ENCODE measurements around the gene CDK2AP2. TPM values are rescaled to one million over a fixed set of nuclear protein-coding genes. Genes with fewer than 3 reads are reported as not detected.
A peak's percentile ranks its signal among the peaks of the same experiment; 100 is the strongest.

Gene CDK2AP2
- total and polyA plus RNA-seq, 5 donors, result 31.5 to 65.2 (median 51.4) TPM

DNA sequence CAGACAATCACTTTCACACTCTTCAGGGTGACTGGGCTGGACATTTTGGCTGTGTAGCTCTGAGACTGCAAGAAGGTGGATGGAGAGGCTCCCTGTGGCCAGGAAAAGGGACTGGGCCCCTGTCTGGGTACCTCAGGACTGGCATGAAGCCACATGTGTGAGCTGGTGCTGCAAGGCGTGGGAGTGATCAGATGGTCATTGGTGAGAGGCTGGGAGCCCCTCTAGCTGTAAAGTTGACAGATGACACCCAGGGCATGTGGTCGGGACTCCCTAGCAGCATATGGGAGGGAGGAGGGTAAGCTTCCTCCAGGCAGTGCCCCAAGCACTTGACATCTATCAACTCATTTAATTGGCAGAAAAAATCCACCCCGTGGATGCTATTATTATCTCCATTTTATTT, 34.2 kb upstream of the CDK2AP2 start:
- H3K4me3 ChIP-seq (ENCODE audit: low read length), result no peak overlapping the region
- H3K4me1 ChIP-seq (ENCODE audit: control insufficient read depth, insufficient read depth, low read length), result peaks cover 7% of the 10 kb centered on the region
- H3K9me3 ChIP-seq (ENCODE audit: control insufficient read depth, low read length), result no peaks in the 10 kb centered on the region
- no peaks in the 10 kb centered on the region for H3K27me3 ChIP-seq (ENCODE audit: control insufficient read depth, insufficient read depth)
- intact Hi-C loops (cut with DNase I), result no loop called here
- ATAC-seq (no peak), DNase-seq (no peak)
- no peak overlapping the region for H3K27ac ChIP-seq (ENCODE audit: low read length)
- WGBS, result 54% methylated on average over 3 of the region's 3 CpGs

DNA sequence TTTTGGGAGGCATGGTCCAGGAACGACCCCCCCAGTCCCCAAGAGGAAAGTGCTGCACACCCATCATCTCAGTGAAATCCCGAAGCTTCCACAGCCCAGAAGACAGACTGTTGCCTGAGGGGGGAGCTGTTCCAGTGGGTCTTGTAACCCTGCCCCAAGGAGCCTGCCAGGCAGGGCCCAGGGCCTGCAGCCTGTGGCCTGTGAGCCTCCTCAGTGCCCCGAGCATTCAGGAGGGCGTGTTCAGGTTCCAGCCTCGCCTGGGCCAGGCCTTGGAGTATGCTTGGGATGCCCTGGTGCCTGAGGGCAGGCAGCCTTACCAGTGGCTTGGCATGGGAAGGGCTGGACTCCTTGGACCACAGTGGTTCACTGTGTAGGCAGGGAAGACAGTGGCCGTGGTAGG, 33.2 kb upstream of the CDK2AP2 start:
- DNase-seq, result no peak
- WGBS, result 90% methylated on average over 6 of the region's 6 CpGs
- Histone ChIP-seq H3K9me3 (ENCODE audit: control insufficient read depth, low read length) (no peaks in the 10 kb centered on the region), H3K27me3 (ENCODE audit: control insufficient read depth, insufficient read depth) (no peaks in the 10 kb centered on the region), H3K27ac (ENCODE audit: low read length) (no peak overlapping the region), H3K4me1 (ENCODE audit: control insufficient read depth, insufficient read depth, low read length) (peaks cover 7% of the 10 kb centered on the region), H3K4me3 (ENCODE audit: low read length) (no peak overlapping the region)
- intact Hi-C loops (cut with DNase I), result no loop called here
- no peak for ATAC-seq

DNA sequence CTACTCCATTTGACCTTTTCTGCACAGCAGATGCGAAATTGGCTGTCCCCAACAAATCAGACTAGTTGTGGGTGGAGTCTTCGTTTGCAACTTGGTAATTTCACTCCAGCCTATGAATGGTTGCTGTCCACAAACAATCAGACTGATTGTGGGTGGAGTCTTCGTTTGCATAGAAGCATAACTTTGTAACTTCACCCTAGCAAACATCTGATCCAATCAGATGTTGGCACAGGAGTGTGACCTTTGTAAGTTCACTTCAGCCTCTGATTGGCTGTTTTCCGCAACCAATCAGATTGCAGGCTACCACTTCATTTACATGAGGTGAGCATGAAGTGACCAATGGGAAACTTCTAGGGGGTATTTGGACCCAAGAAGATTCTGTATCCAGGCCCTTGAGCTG, 31.6 kb upstream of the CDK2AP2 start:
- H3K9me3 ChIP-seq (ENCODE audit: control insufficient read depth, low read length), result no peaks in the 10 kb centered on the region
- intact Hi-C loops (cut with DNase I), result no loop called here
- H3K27ac ChIP-seq (ENCODE audit: low read length), result no peak overlapping the region
- ATAC-seq (no peak), DNase-seq (no peak)
- no peaks in the 10 kb centered on the region for H3K4me1 ChIP-seq (ENCODE audit: control insufficient read depth, insufficient read depth, low read length)
- no peaks in the 10 kb centered on the region for H3K27me3 ChIP-seq (ENCODE audit: control insufficient read depth, insufficient read depth)
- no peak overlapping the region for H3K4me3 ChIP-seq (ENCODE audit: low read length)
- 89% methylated on average over 4 of the region's 4 CpGs for WGBS

DNA sequence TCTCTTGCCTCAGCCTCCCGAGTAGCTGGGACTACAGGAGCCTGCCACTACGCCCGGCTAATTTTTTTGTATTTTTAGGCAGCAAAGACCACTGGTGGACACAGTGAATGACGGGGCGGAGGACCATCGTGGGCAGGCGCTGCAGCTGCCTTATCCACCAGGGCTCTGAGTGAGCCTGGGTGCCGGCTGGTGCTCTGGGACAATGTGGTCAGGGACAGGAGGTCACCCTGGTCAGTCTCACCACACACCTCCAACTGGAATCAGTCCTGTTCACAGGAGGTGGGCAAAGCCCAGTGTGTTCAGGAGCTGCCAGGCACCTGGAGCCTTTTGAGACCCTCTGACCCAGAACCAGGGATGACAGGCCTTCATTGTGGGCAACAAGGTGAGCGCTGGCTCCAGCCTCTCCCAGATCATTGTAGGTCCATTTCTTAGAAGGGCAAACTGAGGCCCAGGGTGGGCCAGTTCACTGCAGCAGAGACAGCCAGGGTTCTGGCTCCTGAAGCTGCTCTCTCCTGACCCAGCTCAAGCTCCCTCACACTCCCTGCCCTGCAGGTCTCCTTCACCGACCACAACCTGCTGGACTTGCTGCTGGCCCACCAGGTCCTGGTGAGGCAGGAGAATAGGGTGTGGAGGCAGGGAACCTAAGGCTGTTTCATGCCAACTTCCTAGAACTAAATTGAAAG, 31.0 kb upstream of the CDK2AP2 start:
- H3K9me3 ChIP-seq (ENCODE audit: control insufficient read depth, low read length), result no peaks in the 10 kb centered on the region
- no peak overlapping the region for H3K27ac ChIP-seq (ENCODE audit: low read length)
- intact Hi-C loops (cut with DNase I), result no loop called here
- no peak overlapping the region for H3K4me3 ChIP-seq (ENCODE audit: low read length)
- ATAC-seq, result peak in 1 of 2 donors; percentile 9
- DNase-seq, result no peak
- no peaks in the 10 kb centered on the region for H3K27me3 ChIP-seq (ENCODE audit: control insufficient read depth, insufficient read depth)
- WGBS, result 87% methylated on average over 10 of the region's 10 CpGs
- no peaks in the 10 kb centered on the region for H3K4me1 ChIP-seq (ENCODE audit: control insufficient read depth, insufficient read depth, low read length)

DNA sequence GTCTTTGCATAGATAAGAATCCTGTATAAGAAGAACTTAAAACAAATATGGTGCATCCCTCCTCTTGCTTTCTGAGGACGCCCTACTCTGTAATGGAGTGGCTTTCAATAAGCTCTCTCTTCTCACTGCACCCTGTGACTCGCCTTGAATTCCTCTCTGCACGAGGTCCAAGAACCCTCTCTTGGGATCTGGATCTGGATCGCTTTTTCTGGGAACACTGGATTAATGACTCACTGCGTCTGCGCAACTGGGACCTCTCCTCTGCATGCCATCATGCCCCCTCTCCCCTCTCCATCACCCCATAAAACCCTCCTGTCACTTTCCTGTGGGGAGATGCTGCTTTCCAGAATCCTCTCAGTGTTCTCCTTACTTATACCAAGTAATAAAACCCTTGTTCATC, 30.3 kb upstream of the CDK2AP2 start:
- intact Hi-C loops (cut with DNase I), result no loop called here
- 70% methylated on average over 6 of the region's 6 CpGs for WGBS
- Histone ChIP-seq H3K4me1 (ENCODE audit: control insufficient read depth, insufficient read depth, low read length) (no peaks in the 10 kb centered on the region), H3K27ac (ENCODE audit: low read length) (no peak overlapping the region), H3K9me3 (ENCODE audit: control insufficient read depth, low read length) (peaks cover 2% of the 10 kb centered on the region), H3K27me3 (ENCODE audit: control insufficient read depth, insufficient read depth) (no peaks in the 10 kb centered on the region), H3K4me3 (ENCODE audit: low read length) (no peak overlapping the region)
- DNase-seq (no peak), ATAC-seq (peak in 1 of 2 donors; percentile 69)

DNA sequence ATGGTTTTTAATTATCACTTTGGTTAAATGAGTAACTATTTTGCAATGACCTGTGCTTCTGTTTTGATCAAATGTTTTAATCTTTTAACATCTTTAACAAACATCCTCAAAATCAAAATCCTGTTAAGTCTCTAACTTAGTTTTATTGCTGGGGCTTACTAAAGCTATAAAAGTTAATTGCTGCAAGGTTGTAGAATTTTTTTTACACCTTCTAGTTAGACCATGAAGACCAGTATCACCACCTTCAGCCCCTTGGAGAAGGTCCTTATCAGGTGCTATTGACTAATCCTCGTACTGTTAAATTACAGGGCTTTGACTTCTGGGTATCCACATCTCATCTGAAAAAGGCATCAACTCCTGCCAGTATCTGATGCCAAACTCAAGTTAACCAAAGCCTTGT, 27.6 kb upstream of the CDK2AP2 start:
- intact Hi-C loops (cut with DNase I), result no loop called here
- 67% methylated on average over 1 of the region's 1 CpG for WGBS
- Histone ChIP-seq H3K27ac (ENCODE audit: low read length) (no peak overlapping the region), H3K27me3 (ENCODE audit: control insufficient read depth, insufficient read depth) (no peaks in the 10 kb centered on the region), H3K4me1 (ENCODE audit: control insufficient read depth, insufficient read depth, low read length) (no peaks in the 10 kb centered on the region), H3K4me3 (ENCODE audit: low read length) (no peak overlapping the region), H3K9me3 (ENCODE audit: control insufficient read depth, low read length) (peaks cover 2% of the 10 kb centered on the region)
- ATAC-seq, result no peak
- no peak for DNase-seq

DNA sequence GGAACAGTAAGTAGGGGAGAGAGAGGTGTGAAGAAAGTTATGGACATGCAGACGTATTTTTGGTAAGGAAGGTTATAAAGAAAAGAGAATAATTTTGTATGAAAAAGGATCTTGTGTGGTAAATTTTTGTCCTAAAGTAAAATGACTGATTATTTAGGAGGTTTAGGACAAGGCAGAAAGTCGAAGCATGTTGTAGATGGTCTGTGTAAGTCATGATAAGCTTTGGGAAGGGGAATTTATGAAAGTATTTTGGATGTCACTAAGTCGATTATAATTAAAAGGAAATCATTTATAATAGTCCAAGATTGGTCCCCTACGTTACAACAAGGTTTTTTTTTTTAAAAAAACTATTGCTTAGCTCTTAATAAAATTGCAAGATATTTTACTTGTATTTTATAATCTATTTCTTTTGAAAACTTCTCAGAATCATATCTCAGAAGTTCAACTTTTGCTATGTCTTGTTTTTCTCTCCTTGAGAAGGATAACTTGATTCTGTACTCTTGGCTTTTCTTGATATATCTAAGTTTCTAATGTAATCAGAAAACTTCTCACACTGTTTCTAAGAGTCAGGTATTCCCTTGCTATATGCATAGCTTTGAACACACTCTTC, 26.2 kb upstream of the CDK2AP2 start:
- Histone ChIP-seq H3K9me3 (ENCODE audit: control insufficient read depth, low read length) (peaks cover 2% of the 10 kb centered on the region), H3K27ac (ENCODE audit: low read length) (no peak overlapping the region), H3K27me3 (ENCODE audit: control insufficient read depth, insufficient read depth) (no peaks in the 10 kb centered on the region), H3K4me1 (ENCODE audit: control insufficient read depth, insufficient read depth, low read length) (no peaks in the 10 kb centered on the region), H3K4me3 (ENCODE audit: low read length) (no peak overlapping the region)
- DNase-seq (no peak), ATAC-seq (no peak)
- WGBS, result 32% methylated on average over 4 of the region's 4 CpGs
- intact Hi-C loops (cut with DNase I), result no loop called here

DNA sequence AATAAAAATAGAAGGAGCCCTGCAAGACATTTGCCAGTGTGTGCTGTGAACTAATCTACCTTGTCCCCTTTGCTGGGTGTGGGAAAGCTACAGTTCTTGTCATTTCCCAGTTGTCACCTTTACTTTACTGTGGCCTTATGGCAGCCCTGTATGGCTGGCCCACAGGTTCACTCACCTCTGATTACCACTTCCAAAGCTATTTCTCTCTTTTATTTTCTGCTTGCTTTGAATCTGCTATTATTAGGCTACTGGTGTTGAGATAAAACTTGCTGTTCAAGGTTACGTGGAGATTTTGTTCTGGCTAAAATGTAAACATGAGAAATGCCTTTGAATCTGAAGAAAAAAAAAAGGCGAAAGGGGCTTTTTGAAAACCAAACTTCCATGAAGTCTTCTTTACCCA, 24.9 kb upstream of the CDK2AP2 start:
- Histone ChIP-seq H3K9me3 (ENCODE audit: control insufficient read depth, low read length) (peaks cover 2% of the 10 kb centered on the region), H3K27ac (ENCODE audit: low read length) (no peak overlapping the region), H3K27me3 (ENCODE audit: control insufficient read depth, insufficient read depth) (no peaks in the 10 kb centered on the region), H3K4me1 (ENCODE audit: control insufficient read depth, insufficient read depth, low read length) (no peaks in the 10 kb centered on the region), H3K4me3 (ENCODE audit: low read length) (no peak overlapping the region)
- DNase-seq (no peak), ATAC-seq (no peak)
- 74% methylated on average over 2 of the region's 2 CpGs for WGBS
- intact Hi-C loops (cut with DNase I), result no loop called here

DNA sequence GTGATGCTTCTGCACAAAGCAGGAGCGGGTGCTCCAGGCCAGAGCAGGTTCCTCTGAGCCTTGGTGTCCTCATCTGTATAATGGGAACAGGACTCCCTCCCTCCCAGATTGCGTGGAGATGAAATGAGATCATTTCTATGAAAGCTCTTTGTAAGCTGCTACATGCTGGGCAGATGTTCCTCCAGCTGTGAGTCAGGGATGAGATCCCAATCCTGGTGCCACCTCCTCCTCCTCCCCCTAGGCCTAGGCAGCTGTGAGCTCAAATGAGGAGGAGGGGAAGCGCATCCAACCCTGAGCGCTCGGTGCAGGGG, 22.3 kb upstream of the CDK2AP2 start:
- Histone ChIP-seq H3K27ac (ENCODE audit: low read length) (no peak overlapping the region), H3K4me1 (ENCODE audit: control insufficient read depth, insufficient read depth, low read length) (no peaks in the 10 kb centered on the region), H3K9me3 (ENCODE audit: control insufficient read depth, low read length) (peaks cover 2% of the 10 kb centered on the region), H3K4me3 (ENCODE audit: low read length) (no peak overlapping the region), H3K27me3 (ENCODE audit: control insufficient read depth, insufficient read depth) (no peaks in the 10 kb centered on the region)
- 75% methylated on average over 5 of the region's 5 CpGs for WGBS
- intact Hi-C loops (cut with DNase I), result no loop called here
- ATAC-seq, result no peak
- no peak for DNase-seq

DNA sequence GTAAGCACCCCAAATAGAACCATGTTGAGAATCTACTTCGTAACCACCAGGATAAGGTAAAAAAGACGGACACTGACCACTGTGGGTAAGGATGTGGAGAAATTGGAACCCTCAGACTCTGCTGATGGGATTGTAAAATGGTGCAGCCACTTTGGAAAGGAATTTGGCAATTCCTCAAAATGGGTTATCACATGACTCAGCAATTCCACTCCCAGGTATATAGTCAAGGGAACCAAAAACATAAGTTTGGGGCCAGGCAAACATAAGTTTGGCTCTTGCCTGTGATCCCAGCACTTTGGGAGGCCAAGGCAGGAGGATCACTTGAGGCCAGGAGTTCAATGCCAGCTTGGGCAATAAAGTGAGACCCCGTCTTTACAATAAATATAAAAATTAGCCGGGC, 20.4 kb upstream of the CDK2AP2 start:
- no peaks in the 10 kb centered on the region for H3K4me1 ChIP-seq (ENCODE audit: control insufficient read depth, insufficient read depth, low read length)
- ATAC-seq (no peak), DNase-seq (no peak)
- H3K27ac ChIP-seq (ENCODE audit: low read length), result no peak overlapping the region
- WGBS, result 89% methylated on average over 4 of the region's 4 CpGs
- intact Hi-C loops (cut with DNase I), result no loop called here
- no peaks in the 10 kb centered on the region for H3K9me3 ChIP-seq (ENCODE audit: control insufficient read depth, low read length)
- H3K4me3 ChIP-seq (ENCODE audit: low read length), result no peak overlapping the region
- no peaks in the 10 kb centered on the region for H3K27me3 ChIP-seq (ENCODE audit: control insufficient read depth, insufficient read depth)

DNA sequence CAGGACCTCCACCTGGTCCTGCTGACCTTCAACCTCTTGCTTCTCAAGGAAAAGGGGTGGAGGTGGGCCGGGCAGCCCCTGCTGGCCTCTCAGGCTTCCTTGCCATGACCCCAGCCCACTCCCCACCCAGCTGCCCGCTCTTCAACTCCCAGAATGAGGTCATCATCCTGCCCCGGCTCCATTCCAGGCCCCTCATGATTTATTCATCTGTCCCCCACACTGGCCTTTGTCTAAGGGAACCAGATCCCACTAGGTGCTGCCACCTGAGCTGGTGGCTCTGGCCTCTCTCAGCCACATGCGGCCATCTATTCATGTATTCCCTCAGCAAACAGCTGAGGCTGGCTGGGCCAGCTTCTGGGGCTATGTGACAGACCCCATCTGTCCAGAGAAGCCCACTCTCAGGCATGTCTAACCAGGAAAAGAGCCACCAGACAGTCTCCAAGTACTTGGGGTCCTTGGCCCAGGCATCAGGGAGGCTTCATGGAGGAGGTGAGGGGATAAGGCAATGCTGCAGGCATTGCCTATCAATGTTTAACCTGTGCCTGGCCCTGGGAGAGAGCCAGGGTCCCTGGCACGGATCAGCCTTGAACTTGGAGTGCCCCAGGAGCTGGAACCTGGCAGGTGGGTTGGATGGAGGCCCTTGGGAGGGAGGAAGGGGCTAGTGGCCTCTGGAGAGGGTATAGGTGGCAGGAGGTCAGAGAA, 17.5 kb upstream of the CDK2AP2 start:
- Histone ChIP-seq H3K4me1 (ENCODE audit: control insufficient read depth, insufficient read depth, low read length) (no peaks in the 10 kb centered on the region), H3K9me3 (ENCODE audit: control insufficient read depth, low read length) (no peaks in the 10 kb centered on the region), H3K27me3 (ENCODE audit: control insufficient read depth, insufficient read depth) (no peaks in the 10 kb centered on the region), H3K27ac (ENCODE audit: low read length) (no peak overlapping the region), H3K4me3 (ENCODE audit: low read length) (no peak overlapping the region)
- WGBS, result 68% methylated on average over 5 of the region's 5 CpGs
- DNase-seq, result peak in 1 of 3 donors; percentile 36
- no peak for ATAC-seq
- intact Hi-C loops (cut with DNase I), result no loop called here
